ENCODE measurements around the gene LMTK2.

LMTK2 gene

GRCh38 chr7:98168181-98168903 lies 61.7 kb downstream of the LMTK2 start:
- peak; percentile 61 for TF ChIP-seq CTCF (IDR thresholded peaks at IDR 0.05; ENCODE audit: borderline replicate concordance, control extremely low read depth, extremely low read depth, insufficient read depth, missing control alignments)
- DNase-seq (ENCODE audit: low spot score): peak; percentile 86
- in situ Hi-C loops (cut with MboI; ENCODE audit: low sequenced_read_pairs, unreplicated experiment): loop anchor here (10.0 kb wide), 1 partner anchor 64 kb away; the partner anchor contains the start of gene LMTK2

- in situ Hi-C loops (cut with MboI; ENCODE audit: low sequenced_read_pairs, unreplicated experiment): loop anchor here (10.0 kb wide), 1 partner anchor 64 kb away; the partner anchor contains the start of gene LMTK2
- DNase-seq (ENCODE audit: low spot score): no peak
These were observed 62.4 kb downstream of the LMTK2 start for GRCh38 chr7:98168904-98169621.

GRCh38 chr7:98170966-98171365 lies 64.3 kb downstream of the LMTK2 start:
- no peak for DNase-seq (ENCODE audit: low spot score)
- in situ Hi-C loops (cut with MboI; ENCODE audit: low sequenced_read_pairs, unreplicated experiment): no loop called here
- TF ChIP-seq CTCF (IDR thresholded peaks at IDR 0.05; ENCODE audit: borderline replicate concordance, control extremely low read depth, extremely low read depth, insufficient read depth, missing control alignments): no peak

More at GRCh38 chr7:98168904-98169621, 62.4 kb downstream of the LMTK2 start:
- no peak for TF ChIP-seq CTCF (IDR thresholded peaks at IDR 0.05; ENCODE audit: borderline replicate concordance, control extremely low read depth, extremely low read depth, insufficient read depth, missing control alignments)

GRCh38 chr7:98171449-98171848 lies 64.8 kb downstream of the LMTK2 start:
- no peak for TF ChIP-seq CTCF (IDR thresholded peaks at IDR 0.05; ENCODE audit: borderline replicate concordance, control extremely low read depth, extremely low read depth, insufficient read depth, missing control alignments)
- DNase-seq (ENCODE audit: low spot score): no peak
- in situ Hi-C loops (cut with MboI; ENCODE audit: low sequenced_read_pairs, unreplicated experiment): no loop called here

- no peak for TF ChIP-seq CTCF (IDR thresholded peaks at IDR 0.05; ENCODE audit: borderline replicate concordance, control extremely low read depth, extremely low read depth, insufficient read depth, missing control alignments)
These were observed 67.9 kb downstream of the LMTK2 start for GRCh38 chr7:98174334-98175259.

More at GRCh38 chr7:98174334-98175259, 67.9 kb downstream of the LMTK2 start:
- DNase-seq (ENCODE audit: low spot score): no peak
- in situ Hi-C loops (cut with MboI; ENCODE audit: low sequenced_read_pairs, unreplicated experiment): no loop called here
